Activated CD4-positive, alpha-beta T cell treated with anti-CD3 and anti-CD28 coated beads, Interleukin-2, amount 50 U/mL, for 4 hours (primary cell): ENCODE data around the gene ICOSLG.
A peak's percentile ranks its signal among the peaks of the same experiment; 100 is the strongest.
"Not testable (repeated sequence)": the region's sequence is repeated elsewhere in the genome, so short reads cannot be mapped to it uniquely, and the experiment has no call there.

ENCODE experiments used
- DNase-seq, 2 experiments: peaks; one replicate each; pipeline ENCODE4 v3.0.0-alpha.2; 2020

ICOSLG gene

GRCh38 chr21:44220674-44221073 lies 20.1 kb downstream of the ICOSLG start:
- DNase-seq, result not testable (repeated sequence)

DNA sequence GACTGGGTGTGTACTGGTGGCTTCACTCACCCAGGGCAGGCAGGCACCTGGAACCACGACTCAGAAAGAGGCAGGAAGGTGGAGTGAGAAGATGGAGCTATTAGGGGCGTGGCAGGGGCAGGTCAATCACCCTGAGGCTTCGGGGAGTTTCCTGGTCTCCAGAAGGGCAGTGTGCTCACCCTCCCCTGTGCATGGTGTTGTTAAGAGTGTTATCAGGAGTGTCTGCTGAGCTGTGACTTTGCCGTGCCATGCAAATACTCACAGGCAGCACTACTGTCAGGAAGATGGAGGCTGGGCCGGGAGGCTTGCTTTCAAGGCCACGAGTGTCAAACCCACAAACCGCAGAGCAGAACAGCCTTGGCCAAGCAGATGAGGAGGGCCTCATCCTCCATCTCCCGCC lies 22.3 kb downstream of the ICOSLG start:
- not testable (repeated sequence) for DNase-seq

DNA sequence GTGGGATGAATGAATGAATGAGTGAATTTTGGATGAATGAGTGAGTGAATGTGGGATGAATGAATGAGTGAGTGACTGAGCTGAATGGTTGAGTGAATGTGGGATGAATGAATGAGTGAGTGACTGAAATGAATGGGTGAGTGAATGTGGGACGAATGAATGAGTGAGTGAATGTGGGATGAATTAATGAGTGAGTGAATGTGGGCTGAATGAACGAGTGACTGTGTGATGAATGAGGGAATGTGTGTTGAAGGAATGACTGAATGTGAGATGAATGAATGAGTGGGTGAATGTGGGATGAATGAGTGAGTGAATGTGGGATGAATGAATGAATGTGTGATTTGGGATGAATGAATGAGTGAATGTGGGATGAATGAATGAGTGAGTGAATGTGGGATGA lies 28.8 kb downstream of the ICOSLG start:
- not testable (repeated sequence) for DNase-seq

DNA sequence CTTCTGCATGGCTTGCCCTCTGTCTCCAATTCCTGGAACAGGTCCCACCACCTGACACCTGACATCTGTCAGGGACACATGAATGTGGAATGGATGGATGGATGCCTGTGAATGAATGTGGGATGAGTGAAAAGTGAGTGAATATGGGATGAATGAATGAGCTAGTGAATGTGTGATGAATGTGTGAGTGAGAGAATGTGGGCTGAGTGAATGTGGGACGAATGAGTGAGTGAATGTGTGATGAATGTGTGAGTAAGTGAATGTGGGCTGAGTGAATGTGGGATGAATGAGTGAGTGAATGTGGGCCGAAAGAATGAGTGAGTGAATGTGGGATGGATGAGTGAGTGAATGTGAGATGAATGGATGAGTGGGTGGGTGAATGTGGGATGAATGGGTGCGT lies 29.2 kb downstream of the ICOSLG start:
- not testable (repeated sequence) for DNase-seq

GRCh38 chr21:44207860-44208646 lies 32.7 kb downstream of the ICOSLG start:
- DNase-seq, result not testable (repeated sequence)

DNA sequence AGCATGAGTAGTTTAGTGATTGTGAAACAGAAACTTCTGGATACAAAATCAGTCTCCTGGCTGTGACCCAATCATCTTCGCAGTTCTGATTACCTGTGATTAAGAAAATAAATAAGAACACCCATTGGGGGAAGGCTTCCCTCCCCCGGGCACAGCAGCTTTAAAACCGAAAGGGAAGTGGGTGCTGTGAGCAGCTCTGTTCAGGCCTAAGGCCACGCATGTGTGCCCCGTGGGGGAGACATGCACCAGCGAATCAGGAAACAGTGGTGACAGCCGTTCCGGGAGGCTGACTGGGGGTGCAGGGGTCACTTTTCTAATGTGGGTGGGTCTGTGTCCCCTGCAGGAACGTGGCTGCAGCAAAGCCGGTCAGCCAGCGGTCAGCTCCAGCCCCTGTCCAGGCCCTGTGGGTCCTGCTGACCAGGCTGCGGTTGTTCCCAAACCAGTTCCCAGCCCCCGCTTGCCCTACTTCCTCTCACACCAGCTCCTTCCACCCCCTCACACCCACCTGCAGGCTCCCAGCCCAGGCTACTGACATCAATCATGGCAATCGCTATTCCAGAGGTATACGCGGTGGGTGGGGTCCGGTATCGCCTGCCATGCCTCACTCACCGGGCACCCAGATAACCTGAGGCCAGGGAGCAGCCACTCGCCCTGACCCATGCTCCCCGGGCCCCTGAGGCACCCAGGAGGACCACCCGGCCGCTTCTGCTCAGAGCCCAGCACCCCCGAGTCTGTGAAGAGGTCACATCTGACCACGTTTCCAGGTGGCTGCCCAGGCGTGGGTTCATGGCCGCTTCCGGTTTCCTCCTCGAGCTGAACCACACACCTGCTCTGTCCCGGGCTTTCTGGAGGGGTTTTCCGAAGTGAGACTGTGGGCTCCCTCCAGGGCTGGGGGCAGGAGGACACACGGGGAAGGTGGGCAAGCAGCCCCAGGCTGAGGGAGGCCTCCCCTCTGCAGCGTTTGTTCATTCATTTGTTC lies 33.8 kb downstream of the ICOSLG start:
- DNase-seq, result not testable (repeated sequence)

DNA sequence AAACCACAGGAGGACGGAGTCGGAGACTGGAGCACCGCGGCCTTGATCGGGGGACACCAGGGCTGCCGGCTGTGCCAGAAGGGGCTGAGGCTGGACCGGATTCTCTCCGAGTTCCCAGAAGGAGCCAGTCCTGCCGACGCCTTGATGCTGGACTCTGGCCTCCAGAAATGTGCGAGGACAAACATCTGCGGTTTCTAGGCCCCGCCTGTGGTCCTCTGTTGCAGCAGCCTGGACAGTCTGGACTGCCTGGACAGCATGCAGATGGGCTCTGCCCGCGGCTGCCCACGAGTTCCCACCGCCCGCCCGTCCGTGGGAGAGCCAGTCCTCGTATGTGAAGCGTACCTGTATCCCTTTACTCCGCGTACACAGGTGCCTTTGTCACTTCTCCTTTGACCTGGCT lies 34.6 kb downstream of the ICOSLG start:
- not testable (repeated sequence) for DNase-seq

- not testable (repeated sequence) for DNase-seq
Observed at GRCh38 chr21:44202590-44203299, 38.0 kb downstream of the ICOSLG start.

DNA sequence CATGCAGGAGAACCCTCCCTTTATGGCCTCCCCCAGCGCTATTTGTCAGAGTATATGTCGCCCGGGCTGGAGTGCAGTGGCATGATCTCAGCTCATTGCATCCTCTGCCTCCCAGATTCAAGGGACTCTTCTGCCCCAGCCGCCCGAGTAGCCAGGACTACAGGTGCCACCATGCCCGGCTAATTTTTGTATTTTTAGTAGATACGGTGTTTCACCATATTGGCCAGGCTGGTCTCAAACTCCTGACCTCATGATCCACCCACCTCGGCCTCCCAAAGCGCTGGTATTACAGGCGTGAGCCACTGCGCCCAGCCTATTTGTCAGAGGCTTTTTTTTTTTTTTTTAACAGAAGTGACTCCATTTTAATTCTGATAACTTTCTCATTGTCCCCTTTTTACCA lies 40.7 kb downstream of the ICOSLG start:
- DNase-seq, result not testable (repeated sequence)

DNA sequence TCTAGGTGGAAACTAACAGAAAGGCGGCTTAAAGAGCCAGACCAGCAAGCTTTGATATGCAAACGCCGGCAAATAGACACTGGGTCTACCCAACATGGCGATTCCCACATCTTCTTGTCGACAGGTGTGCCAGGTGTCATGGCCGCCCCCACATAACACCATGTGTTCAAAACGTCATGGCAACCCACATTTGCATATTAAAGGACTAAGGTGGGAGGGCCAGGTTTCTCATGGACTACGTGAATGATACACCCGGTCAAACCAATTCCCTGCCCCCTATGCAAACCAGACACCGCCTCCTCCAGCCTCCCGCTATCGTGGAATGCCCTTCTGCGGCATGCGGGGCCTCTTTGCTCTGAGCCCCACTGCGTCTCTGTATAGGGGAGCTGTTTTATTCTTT lies 41.3 kb downstream of the ICOSLG start:
- no peak for DNase-seq

DNA sequence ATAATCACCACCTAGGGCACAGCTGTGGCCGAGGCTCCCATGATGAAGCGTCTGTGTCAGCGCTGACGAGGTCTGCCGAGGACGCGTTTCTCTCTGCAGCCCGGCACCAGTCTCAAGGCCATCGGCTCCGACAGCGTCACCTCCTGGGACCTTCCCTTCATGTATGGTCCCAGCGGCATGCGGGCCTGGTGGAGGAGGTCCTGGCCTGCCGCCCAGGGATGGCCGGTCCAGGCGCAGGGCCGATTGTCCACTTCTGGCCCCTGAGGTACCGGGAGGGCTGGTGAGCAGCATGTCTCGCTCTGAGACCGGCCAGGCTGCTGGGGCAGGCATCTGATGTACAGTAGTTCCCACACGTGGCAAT lies 43.6 kb downstream of the ICOSLG start:
- not testable (repeated sequence) for DNase-seq

DNA sequence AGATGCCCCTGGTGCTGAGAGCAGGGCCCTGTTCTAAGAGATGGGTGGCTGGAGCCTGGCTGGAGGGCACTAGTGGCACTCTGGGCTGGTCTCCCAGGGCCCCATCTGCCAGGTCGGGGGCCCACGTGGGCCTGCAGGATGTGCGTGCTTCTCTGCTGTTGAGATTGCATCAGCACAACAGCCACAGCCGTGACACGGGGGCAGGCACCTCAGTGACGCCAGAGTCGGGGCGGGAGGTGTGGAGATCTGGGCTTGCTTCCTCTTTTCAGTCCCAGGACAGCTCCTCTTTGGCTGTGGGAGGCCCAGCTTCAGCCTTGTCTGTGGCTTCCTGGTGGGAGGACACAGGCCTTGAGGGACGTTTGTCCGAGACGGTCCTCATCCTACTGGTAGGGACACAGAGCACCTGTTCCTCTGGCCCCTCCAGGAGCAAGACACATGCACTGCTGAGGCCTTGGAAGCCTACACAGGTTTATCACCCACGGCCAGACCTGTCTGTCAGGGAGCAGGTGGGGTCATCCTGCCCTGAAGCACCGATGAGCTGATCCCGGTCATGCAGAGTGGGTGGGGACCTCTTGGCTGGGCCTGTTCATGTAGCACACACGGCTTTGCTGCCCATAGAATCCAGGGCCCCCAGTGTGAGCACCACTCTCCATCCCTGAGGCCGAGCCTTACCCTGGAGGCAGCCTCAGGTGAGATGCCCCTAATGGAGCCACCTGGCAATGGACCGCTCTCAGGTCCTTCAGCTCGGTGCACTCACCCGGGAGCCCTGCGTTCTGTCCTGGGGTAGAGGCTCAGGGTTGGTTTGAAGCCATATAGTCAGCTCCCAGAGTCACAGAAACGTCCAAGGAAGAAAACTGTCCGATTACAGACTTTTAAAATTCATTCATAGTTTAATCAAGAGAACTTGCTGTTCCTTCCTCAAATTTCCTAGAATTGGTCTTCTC lies 44.3 kb downstream of the ICOSLG start:
- peak; percentile 61 to 63 for DNase-seq

DNA sequence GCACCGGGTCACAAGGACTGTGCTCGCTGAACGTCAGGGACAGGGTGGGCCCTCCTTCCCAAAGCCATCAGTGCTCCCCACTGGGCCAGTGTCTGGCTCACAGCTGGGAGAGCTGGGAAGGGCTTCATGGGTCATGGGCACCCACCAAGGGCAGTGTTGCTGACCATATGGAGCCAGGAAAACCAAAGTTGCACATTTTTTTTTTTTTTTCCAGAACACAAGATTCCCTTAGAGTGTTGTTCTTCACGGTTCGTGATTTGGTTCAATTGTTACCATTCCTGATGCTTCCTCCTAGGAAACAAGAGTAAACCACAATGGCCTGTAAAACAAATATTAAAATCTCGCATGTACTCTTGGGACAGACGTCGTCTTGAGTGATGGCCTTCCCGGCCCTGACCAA lies 45.9 kb downstream of the ICOSLG start:
- DNase-seq, result not testable (repeated sequence)

DNA sequence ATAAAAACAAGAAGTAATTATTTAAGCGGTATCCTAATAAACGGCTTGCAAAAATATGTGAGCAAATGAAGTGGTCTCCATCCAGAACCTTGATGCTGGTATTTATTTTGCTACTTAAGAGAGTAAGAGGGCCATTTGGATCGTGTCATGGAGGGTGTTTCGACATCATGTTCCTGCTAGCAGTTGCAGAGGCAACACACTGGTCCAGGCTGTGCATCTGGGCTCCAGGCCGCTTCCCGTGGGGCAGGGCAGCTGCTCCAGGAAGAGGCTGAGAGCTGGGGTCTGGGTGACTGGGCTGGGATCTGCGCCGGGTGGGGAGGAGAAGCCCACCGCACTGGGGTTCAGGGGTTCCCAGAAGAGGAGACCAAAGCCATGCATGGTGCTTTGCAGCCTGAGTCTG lies 46.3 kb downstream of the ICOSLG start:
- not testable (repeated sequence) for DNase-seq

DNA sequence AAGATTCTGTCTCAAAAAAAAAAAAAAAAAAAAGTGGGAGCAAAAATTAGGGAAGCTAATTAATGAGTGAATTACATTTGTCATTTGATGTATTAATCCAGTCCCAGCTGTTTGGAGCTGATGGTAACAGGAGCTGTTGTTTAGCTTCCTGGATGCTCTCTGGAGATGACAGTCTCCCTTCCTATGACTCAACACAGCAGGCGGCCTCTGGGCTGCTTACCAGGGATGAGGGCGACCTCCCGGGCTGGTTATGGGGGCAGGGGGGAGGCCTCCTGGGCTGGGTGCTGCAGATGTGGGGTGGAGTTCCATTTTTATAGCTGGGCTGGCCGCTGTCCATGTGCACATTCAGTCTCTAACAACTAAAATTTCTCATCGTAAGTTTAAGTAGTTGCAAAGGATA lies 47.6 kb downstream of the ICOSLG start:
- DNase-seq, result not testable (repeated sequence)

DNA sequence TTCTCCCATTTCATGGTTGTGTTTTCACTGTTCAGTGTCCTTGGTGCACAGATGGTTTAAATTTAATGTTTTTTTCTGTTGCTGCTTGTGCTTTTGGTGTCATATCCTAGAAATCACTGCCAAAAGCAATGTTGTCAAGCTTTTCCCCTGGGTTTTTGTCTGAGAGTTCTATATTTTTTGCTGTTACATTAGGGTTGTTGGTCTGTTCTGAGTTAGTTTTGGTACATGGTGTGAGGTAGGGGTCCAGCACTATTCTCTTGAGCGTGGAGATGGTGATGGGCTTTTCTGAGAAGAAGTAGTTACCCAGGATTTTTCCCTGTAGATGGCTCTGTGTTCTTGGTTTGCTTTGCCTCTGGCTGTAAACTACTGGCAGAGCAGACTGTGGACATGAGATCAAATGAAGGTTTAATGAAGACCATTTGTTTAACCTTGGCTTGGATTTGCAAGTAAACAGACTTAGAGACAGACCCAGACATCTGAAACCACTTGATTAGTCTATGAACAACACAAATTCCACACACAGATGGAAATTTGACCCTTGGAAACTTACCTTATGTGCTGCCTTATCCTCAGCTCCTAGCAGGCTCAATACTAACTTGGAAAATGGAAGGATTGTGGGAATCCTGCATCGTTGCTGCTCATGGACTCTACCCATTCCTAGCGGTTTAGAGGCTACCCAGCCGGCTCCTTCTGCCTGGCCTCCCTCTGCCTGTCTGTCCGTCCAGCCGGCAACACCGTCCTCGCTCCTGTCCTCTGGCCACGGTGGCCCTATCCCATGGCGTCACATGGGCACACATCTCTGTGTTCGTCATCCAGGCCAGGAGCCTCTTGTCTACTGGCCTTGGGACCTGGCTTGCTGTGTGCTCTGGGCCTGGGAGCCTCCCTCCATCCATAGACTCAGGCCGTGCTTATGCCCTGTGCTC lies 50.1 kb downstream of the ICOSLG start:
- DNase-seq, result not testable (repeated sequence)

DNA sequence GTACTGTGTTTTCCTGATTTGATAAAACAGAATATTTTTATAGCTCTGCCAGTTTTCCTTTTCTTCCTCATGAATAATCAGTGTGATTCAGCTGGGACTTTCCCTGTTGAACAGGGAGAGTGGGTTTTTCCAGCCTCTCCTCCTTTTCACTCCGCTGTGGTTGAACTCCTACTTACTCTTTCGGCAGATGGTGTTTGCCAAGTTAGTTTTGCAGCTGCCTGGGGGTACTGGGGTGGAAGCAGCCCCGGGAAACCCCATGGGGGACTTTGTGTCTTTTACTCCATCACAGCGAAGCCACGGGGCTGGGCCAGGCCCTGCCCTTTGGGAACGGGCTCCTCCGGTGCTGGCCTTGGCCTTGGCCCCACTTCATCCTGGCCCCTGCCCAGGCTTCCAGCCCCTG lies 55.9 kb downstream of the ICOSLG start:
- not testable (repeated sequence) for DNase-seq

- DNase-seq, result not testable (repeated sequence)
Observed at GRCh38 chr21:44182202-44182601, 58.5 kb downstream of the ICOSLG start.

- not testable (repeated sequence) for DNase-seq
Observed at GRCh38 chr21:44181506-44181905, 59.2 kb downstream of the ICOSLG start.

DNA sequence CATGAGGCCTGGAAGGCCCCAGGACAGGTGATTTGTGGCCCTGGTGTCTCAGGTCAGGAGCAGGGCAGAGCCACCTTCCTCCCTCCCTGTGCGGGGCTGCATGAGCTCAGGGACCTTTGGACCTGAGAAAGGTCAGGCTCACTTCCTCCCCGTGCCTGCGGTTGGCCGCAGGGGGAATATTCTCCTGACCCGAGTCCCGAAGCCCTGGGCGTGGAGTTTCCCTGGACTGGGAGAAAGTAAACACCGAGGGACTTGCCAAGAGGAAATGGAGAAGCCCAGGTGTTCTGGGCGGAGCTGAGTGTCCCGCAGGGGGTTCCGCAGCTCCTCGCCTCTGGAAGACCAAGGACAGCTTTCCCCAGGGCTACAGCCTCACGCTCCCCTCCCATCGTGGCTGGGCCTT lies 64.6 kb downstream of the ICOSLG start:
- not testable (repeated sequence) for DNase-seq

- not testable (repeated sequence) for DNase-seq
Observed at GRCh38 chr21:44175189-44175588, 65.6 kb downstream of the ICOSLG start.
